Activated CD4-positive, alpha-beta T cell treated with anti-CD3 and anti-CD28 coated beads, Interleukin-2, amount 50 U/mL, for 24 hours (primary cell): ENCODE results near the gene ANGPT4.

Source experiments
- DNase-seq, 2 donors: peaks; one replicate each; pipeline ENCODE4 v3.0.0-alpha.2; 2020; ENCODE audit warnings: low read depth in 1 of 2, low spot score in 1 of 2

The ANGPT4 gene

DNA sequence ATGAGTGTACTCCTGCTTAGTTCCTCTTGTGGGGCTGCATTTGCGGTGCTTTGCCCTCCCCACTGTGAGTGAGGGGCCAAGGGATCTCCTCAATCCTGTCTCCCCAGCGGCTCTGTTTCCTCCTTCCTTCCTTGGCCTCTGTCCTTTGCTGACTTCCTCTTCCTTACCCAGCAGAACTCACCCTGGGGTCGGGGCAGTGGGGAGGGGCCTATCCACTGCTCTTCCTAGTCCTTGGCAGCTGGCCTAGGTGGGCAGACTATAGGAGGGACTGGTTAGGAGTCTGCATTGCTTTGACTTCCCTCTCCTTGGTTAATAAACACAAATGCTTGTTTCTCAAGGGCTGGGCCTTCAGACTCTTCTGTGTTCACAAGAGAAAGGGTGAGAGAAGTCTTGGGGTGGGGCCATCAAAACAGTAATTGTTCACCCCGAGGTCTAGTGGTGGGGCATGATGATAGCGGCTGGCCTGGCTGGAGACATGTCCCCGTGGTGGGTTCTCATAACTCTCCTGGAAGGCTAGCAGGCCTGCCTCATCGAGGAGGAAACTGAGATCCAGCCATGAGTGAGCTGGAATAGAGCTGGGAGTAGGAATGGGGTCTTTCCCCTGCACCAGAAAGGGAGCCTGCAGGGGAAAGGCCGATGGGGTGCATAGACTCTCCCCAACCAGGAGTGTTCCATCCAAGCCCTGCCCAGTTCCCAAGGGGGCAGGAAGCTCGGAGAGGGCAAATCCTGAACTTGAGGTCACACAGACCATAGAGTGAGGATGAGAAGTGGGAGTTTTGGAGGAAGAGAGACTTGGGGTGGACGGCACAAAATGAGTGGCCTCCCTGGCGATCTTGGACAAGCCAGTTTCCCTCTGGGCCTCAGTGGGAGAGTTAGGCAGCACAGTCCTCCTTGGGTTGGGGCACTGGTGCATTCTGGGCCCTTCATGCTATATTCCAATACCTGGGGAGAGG is 69.9 kb downstream of the ANGPT4 start:
- DNase-seq: no peak

- no peak for DNase-seq
These were observed 70.8 kb downstream of the ANGPT4 start for GRCh38 chr20:845226-845868.

GRCh38 chr20:844473-845225 is 71.5 kb downstream of the ANGPT4 start:
- DNase-seq: peak; percentile 57 to 89

- no peak for DNase-seq
These were observed 72.2 kb downstream of the ANGPT4 start for GRCh38 chr20:843912-844311.

- DNase-seq: no peak
These were observed 73.6 kb downstream of the ANGPT4 start for GRCh38 chr20:842547-842940.

DNA sequence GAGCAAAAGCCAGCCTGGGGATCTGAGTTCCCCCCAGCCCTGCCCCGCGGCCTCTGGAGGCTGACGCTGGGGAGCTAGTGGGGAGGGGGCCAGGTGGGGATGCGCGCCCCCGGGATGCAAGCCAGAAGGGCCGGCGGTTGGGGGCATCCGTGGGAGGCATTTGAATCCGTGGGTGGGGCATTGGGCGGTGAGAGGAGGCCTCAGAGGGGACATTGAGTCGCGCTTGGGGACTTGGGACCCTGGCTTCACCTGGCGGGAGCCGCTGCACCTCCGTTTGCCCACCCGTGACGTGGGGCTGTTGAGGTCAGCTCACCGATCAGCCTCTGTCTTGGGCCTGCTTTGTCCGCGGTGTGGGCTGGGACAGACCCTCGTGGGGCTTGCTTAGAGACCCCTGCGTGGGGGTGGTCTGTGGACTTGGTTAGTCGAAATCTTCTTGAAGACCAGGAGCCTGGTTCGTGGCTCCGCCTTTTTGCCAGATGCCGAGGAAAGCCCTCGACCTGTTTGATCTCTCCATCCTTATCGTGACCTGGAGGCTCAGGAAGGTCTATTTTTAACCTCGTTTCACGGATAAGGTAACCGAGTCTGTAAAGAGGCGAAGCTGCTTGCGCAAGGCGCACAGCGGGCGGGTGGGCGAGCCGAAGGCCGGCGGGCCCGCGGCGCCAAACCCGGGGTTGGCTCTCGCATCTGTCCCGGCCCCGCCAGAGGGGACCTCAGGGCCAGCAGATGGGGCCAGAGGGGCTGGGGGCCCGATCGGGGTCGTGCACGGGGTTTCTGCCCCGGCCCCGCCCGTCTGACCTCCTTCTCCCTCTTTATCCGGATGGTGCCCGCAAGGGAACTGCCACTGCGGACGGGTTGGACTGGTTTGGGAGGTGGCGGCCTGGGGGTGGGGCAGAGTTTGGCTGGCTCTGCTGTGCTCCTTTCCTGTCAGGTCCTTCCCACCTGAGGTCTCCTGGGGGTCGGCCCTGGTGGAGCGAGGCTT is 74.3 kb downstream of the ANGPT4 start:
- no peak for DNase-seq

DNA sequence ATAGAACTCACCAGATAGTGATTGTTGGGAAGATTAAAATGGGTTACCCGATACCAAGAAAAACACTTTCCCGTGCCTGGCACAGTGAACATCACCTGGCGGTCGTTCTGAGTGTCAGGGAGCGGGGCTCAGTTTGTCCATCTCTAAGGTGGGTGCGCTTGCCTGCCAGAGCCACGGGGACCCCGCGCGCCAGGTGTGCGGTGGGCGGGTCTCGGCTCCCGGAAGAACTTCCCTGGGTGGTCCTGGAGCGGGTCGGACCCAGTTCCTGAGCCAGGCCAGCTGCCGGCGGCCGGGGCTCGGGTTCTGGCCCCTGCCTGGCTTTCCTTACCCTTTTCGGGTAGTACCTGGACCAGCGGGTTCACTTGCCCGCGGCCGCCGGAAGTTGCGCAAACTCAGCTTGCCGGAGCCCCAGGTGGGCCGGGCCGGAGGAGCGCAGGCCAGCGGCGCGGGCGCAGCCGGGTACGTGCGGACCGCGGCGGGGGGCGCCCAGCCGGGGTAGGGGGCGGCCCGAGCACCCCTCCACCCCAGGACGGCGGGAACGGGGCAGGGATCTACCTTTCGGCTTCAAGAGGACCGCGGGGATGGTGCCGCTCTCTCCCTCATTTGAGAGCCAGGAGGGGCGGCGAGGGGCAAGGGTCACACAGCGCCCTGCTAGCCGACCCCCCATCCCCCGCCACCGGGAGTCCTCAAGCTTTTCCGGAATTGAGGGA is 75.1 kb downstream of the ANGPT4 start:
- DNase-seq: no peak

DNA sequence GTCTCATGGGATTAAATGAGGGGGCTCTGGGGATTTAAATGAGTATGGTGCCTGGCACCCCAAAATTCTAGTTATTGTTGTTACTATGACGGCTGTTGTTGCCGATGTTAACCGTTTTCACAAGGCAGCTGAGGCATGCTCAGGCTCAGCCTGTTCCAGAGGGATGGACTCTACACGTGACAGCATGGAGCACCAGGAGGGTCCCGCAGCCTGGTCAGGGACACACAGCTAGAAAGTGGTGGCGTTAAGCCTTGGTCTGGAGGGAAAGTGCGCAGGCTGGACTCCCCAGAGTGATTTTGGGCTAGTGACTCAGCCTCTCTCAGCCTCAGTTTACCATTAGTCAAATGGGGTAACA is 75.7 kb downstream of the ANGPT4 start:
- DNase-seq: no peak

- no peak for DNase-seq
These were observed 76.5 kb downstream of the ANGPT4 start for GRCh38 chr20:839626-840025.

GRCh38 chr20:839015-839414 is 77.1 kb downstream of the ANGPT4 start:
- DNase-seq: no peak

DNA sequence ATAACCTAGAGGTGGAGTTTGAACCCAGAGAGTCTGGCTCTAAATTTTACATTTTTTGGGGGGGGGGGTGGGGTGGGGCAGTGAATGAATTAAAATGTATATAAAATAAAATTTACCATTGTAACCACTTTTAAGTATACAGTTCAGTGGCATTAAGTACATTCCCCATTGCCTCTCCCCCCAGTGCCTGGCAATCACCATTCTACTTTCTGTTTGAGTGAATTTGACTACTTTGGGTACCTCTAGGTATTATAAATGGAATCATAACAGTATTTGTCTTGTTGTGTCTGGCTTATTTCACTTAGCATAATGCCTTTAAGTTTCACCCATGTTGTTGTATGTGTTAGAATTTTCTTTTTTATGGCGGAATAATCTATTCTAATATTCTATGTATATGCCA is 79.9 kb downstream of the ANGPT4 start:
- DNase-seq: no peak

- DNase-seq: no peak
These were observed 80.5 kb downstream of the ANGPT4 start for GRCh38 chr20:835608-836045.

DNA sequence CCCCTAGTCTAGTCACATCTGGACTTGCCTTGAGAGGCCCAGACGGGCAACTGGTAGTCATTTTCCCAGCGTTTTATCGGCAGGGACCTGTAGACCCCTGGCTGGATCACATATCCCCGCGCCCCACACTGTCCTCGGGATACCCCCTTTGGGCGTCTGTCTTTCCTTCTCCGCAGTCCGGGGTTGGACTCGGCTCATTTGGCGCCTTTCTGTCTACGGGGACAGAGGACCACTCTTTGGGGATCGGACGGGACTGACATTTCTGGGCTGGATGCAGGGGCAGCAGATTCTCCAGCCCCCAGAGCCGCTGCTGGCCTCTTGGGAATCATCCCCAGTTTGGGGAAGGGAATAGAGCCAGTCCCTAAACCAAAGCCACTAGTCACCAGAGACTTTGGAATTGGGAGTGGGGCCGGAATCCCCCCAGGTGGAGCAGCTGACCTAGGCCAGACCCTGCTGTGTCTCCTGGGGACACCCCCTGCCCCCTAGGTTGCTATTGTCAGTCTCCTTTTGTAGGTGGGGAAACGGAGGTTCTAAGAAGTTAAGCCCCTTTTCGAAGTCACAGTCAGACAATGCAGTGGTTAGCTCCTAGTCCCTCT is 81.9 kb downstream of the ANGPT4 start:
- no peak for DNase-seq

DNA sequence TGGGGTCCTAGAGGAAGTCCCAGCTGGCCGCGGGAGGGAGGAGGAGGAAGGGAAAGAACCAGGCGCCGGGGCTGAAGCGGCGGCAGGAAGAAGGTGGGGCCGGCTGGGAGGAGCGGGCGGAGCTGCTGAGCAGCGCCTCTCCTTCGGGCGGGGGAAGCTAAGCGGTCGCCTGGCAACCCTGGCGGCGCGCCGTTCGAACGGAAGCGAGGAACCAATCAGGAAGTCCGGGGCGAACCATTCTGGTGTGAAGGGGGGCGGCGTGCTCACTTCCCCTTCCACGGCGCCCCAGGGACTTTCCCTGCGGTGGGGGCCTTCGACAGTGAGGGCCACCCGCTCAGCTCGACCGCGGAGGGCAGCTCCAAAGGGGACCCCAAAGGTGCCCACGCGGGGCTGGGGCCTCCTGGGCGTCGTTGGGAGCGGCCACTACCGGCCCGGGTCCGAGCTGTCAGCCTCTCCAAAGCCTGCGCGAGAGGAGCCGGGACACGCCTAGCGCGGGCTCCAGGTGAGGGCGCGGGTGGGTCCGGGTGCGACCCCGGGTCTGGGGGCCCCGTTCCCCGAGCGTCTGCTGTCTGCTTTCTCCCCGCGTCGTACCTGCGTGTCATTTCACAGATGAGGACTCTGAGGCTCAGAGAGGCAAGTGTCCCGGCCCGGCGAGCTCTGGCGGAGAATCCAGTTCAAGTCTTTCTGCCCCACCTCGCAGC is 82.5 kb downstream of the ANGPT4 start, which contains the start of gene FAM110A:
Gene FAM110A, plus strand, starts transcription at position 266 of the 701 bp plus-strand sequence. CDS start 11,090 bp downstream, outside the sequence.
- peak; percentile 85 to 93 for DNase-seq

- no peak for DNase-seq
These were observed 83.0 kb downstream of the ANGPT4 start for GRCh38 chr20:833121-833449.

DNA sequence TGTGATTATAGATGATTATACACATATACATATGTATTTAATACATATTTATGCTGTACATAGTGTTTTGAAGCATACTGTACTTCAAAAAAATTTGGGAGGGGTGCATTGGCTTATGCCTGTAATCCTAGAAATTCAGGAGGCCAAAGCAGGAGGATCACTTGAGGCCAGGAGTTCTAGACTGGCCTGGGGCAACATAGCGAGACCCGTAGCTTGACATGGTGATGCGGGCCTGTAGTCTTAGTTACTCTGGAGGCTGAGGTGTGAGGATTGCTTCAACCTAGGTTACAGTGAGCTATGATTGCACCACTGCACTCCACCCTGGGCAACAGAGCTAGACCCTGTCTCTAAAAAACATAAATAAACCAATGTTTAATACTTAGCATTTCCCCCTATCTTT is 84.2 kb downstream of the ANGPT4 start:
- no peak for DNase-seq

- DNase-seq: no peak
These were observed 84.9 kb downstream of the ANGPT4 start for GRCh38 chr20:831251-831650.

DNA sequence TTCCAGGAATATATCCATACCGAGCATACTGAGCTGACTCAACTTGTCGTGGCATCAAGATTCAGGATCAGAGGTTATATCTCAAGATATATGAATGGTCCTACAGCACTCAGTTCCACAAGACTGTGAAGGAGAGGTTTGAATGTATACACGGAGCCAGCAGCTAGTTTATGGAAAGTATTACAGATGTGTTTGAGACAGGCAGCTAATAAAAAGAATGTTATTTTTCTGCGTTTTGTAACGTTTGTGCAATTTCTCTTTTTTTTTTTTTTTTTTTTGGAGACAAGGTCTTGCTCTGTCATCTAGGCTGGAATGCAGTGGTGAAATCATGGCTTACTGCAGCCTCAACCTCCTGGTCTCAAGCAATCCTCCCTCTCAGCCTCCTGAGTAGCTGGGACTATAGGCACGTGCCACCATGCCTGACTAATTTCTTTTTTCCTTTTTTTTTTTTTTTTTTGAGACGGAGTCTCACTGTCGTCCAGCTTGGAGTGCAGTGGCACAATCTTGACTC is 86.1 kb downstream of the ANGPT4 start:
- DNase-seq: no peak

GRCh38 chr20:829551-829950 is 86.6 kb downstream of the ANGPT4 start:
- DNase-seq: no peak
